ENCODE results near the gene JPH3. TPM values are rescaled to one million over a fixed set of nuclear protein-coding genes. Genes with fewer than 3 reads are reported as not detected.

The JPH3 gene
- total RNA-seq, 1 donor from 2014 or later, result 0.13 TPM

- DNase-seq (ENCODE audit: low read depth, low spot score), result no peak
Measured at GRCh38 chr16:87694441-87695125, 92.3 kb downstream of the JPH3 start.

DNA sequence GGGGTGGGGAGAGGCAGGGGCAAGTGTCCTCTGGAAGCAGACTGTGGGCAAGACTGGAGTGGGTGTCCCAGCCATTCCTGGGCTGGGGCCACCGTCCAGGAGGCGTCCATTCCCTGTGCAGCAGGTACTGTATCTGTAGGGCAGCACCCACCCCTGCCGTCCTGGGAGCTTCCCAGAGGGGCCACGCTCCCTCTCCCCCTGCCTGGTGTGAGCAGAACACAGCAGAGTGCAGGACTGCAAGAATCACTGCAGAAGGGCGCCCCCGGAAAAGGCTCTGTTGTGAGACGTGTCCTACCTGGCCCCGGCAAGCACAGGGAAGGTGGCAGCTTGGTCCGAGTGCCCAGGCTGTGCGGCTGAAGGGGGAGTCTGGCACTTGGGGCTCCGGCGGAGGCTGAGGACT lies 93.2 kb downstream of the JPH3 start:
- no peak for DNase-seq (ENCODE audit: low read depth, low spot score)

DNA sequence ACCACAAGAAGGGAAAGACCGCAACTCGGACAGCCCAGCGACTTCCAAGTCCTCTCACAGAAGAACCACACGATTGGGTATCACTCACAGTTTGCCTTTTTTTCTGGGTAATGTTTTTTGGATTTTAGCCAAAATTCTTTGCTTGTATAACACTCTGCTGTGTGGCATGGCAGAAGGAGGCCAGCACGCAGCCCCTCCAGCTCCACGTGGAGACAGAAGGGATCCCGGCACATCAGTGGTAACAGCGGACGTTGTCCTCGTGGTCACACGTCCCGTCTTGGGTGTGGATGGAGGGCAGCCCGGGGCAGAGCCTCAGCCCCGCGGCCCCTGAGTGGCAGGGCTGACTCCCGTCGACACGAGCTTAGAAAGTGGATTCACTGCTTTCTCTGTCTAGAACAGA lies 94.4 kb downstream of the JPH3 start:
- no peak for DNase-seq (ENCODE audit: low read depth, low spot score)

GRCh38 chr16:87697256-87697655 lies 94.9 kb downstream of the JPH3 start:
- no peak for DNase-seq (ENCODE audit: low read depth, low spot score)

GRCh38 chr16:87697792-87698191 lies 95.5 kb downstream of the JPH3 start:
- DNase-seq (ENCODE audit: low read depth, low spot score), result no peak

DNA sequence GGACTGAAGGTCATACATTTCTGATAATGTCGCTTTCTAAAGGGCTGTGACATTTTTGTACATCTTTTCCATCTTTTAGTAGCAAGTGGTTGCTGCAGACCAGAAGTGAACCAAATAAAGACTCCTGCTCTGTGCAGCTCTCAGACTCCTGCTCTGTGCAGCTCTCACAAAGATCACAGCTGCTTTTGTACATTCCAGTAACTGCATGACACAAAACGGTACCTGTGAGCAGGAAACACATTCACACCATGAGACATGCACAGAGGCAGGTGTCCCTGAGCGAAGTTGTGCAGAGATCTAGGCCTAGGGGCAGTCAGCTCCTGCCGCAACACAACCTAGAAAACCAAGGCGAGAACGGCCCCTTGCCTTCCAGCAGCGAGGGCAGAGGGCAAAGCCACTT lies 95.9 kb downstream of the JPH3 start:
- no peak for DNase-seq (ENCODE audit: low read depth, low spot score)

- DNase-seq (ENCODE audit: low read depth, low spot score), result no peak
Measured at GRCh38 chr16:87698676-87699199, 96.4 kb downstream of the JPH3 start.

- no peak for DNase-seq (ENCODE audit: low read depth, low spot score)
Measured at GRCh38 chr16:87700406-87701077, 98.2 kb downstream of the JPH3 start.

DNA sequence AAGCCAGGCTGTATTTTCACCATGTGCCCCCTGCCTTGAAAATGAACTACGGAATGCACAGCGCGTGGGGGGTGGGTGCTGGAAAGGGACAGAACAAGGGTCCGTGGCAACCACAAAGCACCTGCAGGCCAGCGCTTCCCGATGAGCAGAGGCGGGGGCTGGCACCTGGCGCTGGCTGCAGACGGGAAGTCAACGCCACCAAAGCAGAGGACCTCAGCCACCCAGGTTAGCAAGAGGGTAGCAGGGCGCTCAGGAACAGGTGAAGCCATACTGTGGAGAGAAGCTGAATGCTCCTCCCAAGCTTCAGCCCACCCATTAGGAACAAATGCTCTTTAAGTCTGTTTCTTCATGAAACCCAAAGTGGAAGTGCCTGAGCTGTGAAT lies 98.8 kb downstream of the JPH3 start:
- no peak for DNase-seq (ENCODE audit: low read depth, low spot score)

DNA sequence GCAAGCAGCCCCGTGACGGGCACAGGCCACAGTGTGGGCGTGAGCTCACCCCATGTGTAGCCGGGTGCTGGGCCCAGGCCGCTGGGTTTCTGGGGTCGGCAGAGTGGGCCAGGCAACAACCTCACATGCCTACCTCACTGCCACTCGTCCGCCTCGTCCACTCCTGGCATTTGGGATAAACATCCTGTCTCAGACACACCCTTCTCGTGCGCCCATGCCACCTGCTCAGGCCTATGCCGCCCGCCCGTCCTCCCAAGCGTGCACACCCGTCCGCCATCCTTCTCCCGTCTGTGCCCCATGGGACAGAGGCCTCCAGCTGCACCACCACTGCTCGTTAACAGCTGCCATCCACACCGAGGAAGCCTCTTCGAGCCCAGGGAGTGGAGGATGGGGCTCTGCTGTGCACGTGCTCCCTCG lies 99.2 kb downstream of the JPH3 start:
- DNase-seq (ENCODE audit: low read depth, low spot score), result no peak

DNA sequence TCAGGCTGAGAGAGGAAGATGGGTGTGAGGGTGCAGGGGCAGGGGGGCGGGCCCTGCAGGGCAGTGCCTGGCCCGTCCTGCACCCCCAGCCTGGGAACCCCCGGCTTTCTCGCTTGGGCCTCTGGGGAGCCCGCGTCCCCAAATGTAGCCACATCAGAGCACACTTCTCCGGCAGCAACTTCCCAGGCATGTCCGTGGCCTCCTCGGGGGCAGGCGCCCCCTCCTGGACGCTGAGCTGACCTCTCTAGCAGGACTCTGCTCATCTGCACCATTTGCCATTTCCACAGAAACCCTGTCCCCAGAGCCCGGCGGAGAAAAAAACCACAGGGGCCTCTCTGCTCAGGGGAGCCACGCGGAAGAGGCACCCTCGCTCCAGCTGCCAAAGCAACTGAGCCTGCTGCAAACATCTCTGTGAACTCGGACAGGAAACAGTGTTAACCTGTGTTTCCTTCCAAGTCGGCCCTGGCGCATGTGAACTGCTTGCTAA lies 100.1 kb downstream of the JPH3 start:
- DNase-seq (ENCODE audit: low read depth, low spot score), result peak; percentile 45

GRCh38 chr16:87703071-87703470 lies 100.8 kb downstream of the JPH3 start:
- DNase-seq (ENCODE audit: low read depth, low spot score), result no peak

DNA sequence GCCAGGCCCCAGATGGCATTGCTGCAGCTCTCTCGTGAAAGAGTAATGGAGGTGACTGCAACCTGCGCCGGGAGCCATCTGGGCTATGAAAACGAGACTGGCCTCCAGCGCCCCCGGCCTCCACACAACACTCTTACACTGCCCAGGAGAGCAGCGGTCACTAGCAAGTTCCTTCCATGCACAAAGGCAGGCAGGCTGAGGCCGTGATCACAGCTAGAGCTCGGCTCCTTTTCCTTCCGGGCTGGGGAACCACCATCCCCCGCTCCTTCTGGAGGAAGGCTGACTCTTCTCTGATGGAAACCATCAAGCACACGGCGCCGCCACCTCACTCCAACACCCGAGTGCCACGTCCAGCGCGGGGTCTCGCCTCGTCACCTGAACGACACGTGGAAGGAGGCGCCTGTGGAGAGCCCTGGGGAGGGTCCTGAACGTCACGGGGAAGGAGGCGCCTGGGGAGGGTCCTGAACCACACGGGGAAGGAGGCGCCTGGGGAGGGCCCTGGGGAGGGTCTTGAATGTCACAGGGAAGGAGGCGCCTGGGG lies 101.6 kb downstream of the JPH3 start:
- no peak for DNase-seq (ENCODE audit: low read depth, low spot score)

DNA sequence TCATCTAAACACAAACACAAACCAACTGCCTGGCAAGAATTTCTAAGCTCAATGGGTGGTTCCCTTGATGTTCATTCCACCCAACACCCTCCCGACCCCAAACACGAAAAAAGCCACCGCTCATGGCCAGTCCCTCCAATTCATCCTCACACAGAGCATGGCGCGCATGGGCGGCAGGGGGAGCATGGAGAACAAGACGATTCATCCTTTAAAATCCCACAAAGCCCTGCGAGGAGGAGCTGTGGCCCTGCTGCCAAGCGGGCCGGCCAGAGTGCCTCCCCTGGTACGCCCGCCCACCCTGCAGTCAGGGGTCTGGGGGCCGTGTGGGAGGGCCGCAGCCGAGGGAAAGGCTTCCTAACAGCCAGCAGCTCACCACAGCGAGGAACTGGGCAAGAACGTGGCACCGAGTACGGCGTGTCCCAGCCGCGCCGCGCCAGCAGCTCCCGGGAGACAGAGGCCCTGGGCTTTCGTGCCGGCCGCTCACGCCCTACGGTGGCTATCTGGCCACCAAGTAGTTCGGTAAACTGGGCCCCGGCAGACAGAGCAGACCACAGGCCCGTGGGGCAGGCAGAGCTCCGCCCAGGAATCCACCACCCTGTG lies 102.5 kb downstream of the JPH3 start:
- DNase-seq (ENCODE audit: low read depth, low spot score), result no peak

GRCh38 chr16:87705771-87706277 lies 103.5 kb downstream of the JPH3 start:
- DNase-seq (ENCODE audit: low read depth, low spot score), result no peak

GRCh38 chr16:87706278-87707000 lies 104.1 kb downstream of the JPH3 start:
- DNase-seq (ENCODE audit: low read depth, low spot score), result no peak

- DNase-seq (ENCODE audit: low read depth, low spot score), result no peak
Measured at GRCh38 chr16:87707097-87707496, 104.8 kb downstream of the JPH3 start.

DNA sequence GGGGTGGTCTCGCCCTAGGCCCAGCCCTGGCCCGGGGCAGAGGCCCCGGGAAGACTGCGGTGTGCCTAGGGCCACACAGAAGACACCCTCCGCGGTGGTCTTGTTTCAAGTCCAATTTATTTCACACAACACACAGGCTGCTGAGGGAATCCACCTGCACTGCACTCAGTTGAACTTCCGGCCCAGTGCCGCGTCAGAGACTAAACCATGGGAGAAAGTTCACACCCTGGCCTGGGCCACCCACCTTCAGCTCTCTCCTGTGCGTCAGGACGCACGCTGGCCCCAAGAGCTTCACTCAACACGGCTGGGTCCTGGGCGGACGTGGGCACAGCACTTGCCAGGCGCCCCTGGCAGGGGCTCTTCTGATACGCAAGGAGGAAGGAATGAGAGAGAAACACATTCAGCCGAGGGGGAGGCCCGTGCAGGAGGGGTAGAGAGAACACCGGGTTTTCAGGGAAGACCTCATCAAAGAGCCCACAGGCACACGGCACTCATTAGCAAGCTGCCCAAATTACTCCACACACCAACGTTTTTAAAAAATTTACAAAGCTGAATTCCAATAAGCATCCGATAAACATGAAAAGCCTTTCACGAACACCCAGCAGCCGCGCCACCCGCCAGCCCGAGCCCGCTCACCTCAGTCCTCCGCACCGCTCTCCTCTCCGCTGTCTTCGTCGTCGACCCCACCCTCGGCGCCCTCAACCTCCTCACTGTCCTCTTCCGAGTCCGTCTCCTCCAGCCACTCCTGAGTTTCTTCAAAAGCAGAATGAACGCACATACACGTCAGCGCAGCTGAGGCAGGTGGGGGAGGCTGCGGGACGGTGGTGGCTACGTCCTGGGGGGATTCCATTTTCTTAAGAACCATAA lies 105.6 kb downstream of the JPH3 start:
- DNase-seq (ENCODE audit: low read depth, low spot score), result no peak

DNA sequence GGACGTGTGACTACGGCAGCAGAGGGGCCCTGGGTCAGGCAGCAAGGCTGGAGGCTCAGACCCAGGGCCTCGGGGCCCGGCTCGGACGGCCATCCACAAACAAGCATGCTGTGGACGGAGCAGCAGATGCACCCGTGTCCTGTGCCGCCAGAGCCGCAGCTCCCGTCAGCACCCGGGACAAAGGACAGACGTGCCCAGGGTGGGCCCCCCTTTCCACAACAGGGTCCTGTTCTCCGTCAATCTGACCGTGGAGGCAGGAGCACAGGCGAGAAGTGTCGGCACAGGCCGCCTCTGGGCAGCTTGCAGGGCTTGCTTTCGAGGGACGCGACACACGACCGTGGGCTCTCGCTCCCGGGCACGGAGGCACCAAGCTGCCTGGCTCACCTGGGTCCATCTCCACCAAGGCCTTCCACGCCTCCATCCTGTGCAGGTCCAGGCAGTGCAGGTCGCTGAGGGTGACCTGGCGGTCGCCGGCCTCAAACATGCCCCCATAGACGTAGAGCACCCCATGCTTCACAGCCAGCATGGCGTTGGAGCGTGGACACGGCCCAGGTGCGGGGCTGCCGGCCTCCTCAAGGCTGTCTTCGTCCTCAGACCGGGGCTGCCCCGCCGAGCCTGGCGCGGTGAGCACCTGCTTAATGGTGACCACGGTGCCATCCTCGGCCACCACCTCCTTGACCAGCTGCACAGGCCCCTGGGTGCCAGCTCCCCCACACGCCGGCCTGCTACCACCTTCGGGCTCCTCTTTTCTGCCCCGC lies 106.8 kb downstream of the JPH3 start:
- DNase-seq (ENCODE audit: low read depth, low spot score), result no peak

GRCh38 chr16:87709677-87710076 lies 107.4 kb downstream of the JPH3 start:
- DNase-seq (ENCODE audit: low read depth, low spot score), result no peak
